ENCODE results near the gene GALNT14. TPM values are rescaled to one million over a fixed set of nuclear protein-coding genes. Genes with fewer than 3 reads are reported as not detected.

The GALNT14 gene
- total and polyA plus RNA-seq, 5 experiments from 2014 or later, result 0.36 TPM; not detected in 4

DNA sequence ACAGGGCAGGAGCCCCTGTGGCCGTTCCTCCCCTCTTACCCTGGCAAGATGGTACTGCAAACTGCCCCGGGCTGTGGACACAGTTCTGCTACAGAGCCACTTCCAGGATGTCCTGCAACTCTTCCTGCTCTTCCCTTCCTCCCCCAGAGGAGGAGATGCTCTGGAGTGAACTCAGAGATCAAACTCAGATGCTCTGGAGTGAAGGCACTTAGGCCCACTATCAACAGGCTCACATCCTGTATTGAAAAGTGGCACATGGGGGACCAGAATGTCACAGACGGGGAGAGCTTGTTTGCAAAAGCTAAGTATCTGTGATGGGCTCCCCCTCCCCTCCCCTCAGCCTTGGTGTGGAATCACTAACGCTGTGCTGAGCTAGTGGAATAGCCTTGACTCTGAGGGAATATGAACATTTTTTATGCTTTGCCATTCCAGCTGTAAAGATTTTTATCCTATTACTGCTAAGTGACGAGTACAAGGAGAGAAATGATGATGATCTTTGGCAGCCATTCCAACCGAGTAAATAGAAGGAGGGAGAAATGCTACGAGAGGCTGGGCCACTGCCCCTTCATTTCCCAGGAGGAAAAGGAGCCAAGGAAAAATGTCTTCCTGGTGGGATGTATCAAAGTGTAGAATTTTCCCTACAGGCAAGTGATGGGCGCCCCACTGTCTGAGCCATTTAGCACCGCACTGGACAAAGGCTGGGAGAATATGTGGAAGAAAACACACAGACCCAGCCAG, 152.6 kb downstream of the GALNT14 start:
- H3K9me3 Mint-ChIP-seq, result no peaks in the 10 kb centered on the region
- POLR2A ChIA-PET, result no interaction called here
- H3K36me3 Mint-ChIP-seq, result no peaks in the 10 kb centered on the region
- H3K4me3 Mint-ChIP-seq, result no peak overlapping the region
- ATAC-seq, result no peak
- no peaks in the 10 kb centered on the region for H3K4me1 Mint-ChIP-seq
- H3K27me3 Mint-ChIP-seq, result peaks cover 0 to 13% (median 0%) of the 10 kb centered on the region in 5 donors
- DNase-seq, result no peak
- H3K27ac Mint-ChIP-seq, result no peak overlapping the region

DNA sequence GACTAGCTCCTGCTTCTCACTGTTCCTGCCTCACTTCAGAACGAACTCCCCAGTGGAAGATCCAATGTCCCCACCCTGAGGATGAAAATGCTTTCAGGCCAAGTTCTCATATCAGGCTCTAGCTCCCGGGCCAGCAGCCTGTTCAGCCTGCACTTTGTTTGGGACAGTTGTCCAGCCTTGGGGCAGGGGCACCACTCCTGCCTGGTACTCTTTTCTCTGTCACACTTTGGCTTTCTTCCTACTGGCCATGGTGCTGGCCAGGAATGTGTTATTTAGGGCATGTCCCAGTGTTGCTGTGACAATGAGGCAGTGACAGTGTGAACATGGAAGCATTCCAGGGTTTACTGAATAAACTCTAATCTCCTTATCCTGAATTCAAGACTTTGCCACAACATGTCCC, 154.1 kb downstream of the GALNT14 start:
- ATAC-seq (no peak), DNase-seq (no peak)
- POLR2A ChIA-PET, result no interaction called here
- Mint-ChIP-seq H3K4me1 (no peaks in the 10 kb centered on the region), H3K27ac (no peak overlapping the region), H3K36me3 (no peaks in the 10 kb centered on the region), H3K9me3 (no peaks in the 10 kb centered on the region), H3K27me3 (peaks cover 0 to 18% (median 0%) of the 10 kb centered on the region in 5 donors), H3K4me3 (no peak overlapping the region)

DNA sequence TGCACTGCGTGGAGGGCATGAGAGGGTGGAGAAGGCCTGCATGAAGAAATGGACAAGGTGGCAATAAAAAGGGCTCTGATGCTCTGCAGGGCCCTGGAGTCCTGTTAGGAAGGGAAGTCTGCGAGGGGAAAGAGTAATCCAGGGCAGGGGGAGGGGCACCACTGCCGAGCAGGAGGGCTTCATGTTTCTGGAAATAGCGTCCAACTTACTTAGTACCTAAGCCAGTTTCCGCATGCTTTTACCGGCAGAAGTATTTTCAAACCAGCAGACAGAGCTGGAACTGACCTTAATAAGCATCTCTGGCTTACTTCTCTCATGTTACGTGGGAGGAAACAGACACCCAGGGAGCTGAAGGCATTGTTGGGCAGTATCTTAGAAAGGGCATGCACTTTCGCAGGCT, 156.7 kb downstream of the GALNT14 start:
- no peak overlapping the region for H3K27ac Mint-ChIP-seq
- no peaks in the 10 kb centered on the region for H3K36me3 Mint-ChIP-seq
- H3K4me1 Mint-ChIP-seq, result peaks cover 0 to 3% (median 0%) of the 10 kb centered on the region in 4 donors
- POLR2A ChIA-PET, result no interaction called here
- no peak overlapping the region for H3K4me3 Mint-ChIP-seq
- DNase-seq, result no peak
- H3K27me3 Mint-ChIP-seq, result peaks cover 0 to 25% (median 7%) of the 10 kb centered on the region in 5 donors
- ATAC-seq, result no peak
- no peaks in the 10 kb centered on the region for H3K9me3 Mint-ChIP-seq

DNA sequence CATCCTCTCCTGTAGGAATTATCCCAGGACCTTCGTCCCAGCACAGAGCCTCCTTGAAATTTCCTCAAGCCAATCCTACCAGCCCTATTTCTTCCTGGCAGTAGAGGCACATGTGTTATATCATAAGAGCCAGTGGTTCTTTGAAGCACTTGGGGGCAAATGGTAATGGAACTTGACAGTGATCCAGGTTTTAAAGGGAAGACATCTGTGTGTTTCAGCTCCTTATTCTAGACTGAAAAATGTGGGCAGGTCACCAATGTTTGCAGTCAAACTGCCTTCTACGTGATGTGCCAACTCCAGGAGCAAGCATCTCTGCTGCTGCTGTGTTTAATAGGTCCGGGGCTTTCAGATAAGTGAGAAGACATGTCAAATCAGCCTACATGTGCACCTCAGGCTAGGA, 157.1 kb downstream of the GALNT14 start:
- Mint-ChIP-seq H3K27me3 (peaks cover 0 to 25% (median 7%) of the 10 kb centered on the region in 5 donors), H3K9me3 (no peaks in the 10 kb centered on the region), H3K36me3 (no peaks in the 10 kb centered on the region), H3K27ac (no peak overlapping the region), H3K4me3 (no peak overlapping the region), H3K4me1 (peaks cover 0 to 3% (median 0%) of the 10 kb centered on the region in 4 donors)
- ATAC-seq (no peak), DNase-seq (no peak)
- POLR2A ChIA-PET, result no interaction called here

DNA sequence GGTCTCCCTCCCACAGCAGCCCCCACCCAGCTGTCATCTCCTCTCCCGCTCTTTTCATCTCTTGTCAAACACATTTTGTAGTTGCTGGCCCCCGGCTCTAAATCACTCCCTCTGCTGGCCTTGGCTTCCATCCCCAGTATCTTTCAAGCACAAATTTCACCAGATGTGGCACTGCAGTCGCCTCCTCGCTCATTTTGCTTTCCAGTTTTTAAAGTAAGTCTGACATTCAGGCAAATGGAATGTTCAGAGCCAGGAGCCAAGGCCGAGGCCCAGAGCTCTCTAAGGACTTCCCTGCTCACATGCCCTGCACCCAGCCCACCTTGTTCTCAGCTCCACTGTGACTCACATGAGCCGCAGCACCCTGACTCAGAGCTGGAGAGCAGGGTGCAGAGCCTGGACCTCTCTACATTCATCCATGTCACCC, 158.4 kb downstream of the GALNT14 start:
- POLR2A ChIA-PET, result no interaction called here
- no peaks in the 10 kb centered on the region for H3K36me3 Mint-ChIP-seq
- no peak for ATAC-seq

DNA sequence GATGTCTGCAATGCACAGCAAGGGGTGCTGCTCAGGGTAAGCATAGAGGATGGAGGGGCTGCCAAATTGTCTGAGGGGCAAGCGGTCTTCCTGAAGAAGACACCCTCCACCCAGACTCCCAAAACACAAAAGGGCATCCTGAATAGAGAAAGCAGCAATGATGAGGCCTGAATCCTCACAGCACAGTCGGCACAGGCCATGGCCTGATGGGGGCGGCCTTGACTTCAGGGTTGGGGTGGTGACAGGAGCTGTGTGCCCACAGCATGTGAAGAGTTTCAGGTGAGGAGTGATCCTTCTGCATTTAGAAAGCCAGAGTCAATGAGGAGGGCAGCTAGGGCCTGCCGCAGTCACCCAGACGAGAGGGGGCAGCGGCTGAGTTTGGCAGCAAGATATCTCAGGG, 159.4 kb downstream of the GALNT14 start:
- DNase-seq (no peak), ATAC-seq (no peak)
- Mint-ChIP-seq H3K4me3 (no peak overlapping the region), H3K9me3 (no peaks in the 10 kb centered on the region), H3K27me3 (peaks cover 0 to 19% (median 7%) of the 10 kb centered on the region in 5 donors), H3K4me1 (peaks cover 0 to 3% (median 0%) of the 10 kb centered on the region in 4 donors), H3K27ac (no peak overlapping the region), H3K36me3 (no peaks in the 10 kb centered on the region)
- POLR2A ChIA-PET, result no interaction called here

More for the DNA sequence above, 158.4 kb downstream of the GALNT14 start:
- Mint-ChIP-seq H3K27ac (no peak overlapping the region), H3K4me3 (no peak overlapping the region), H3K9me3 (no peaks in the 10 kb centered on the region), H3K27me3 (peaks cover 0 to 25% (median 7%) of the 10 kb centered on the region in 5 donors), H3K4me1 (peaks cover 0 to 3% (median 0%) of the 10 kb centered on the region in 4 donors)
- peak in 1 of 10 donors; percentile 14 for DNase-seq

DNA sequence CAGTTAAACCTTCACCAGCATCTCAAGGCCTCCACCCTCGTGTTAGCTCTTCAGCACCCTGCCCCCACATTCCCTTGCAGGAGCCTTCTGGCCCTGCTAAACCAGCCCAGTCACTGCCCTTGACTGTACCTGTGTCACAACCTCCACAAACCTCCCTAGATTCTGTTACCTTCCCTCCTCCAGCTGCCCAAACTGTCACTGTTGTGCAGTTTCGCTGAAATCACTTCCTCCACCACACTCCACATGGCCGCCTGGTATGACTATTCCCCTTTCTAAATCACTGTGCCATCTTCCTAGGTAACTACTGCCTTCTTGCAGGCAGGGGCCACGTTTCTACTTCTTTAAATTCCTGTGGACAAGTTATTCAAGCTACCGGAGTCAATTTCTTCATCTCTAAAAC, 160.2 kb downstream of the GALNT14 start:
- Mint-ChIP-seq H3K36me3 (no peaks in the 10 kb centered on the region), H3K4me3 (no peak overlapping the region), H3K9me3 (no peaks in the 10 kb centered on the region), H3K27me3 (peaks cover 0 to 19% (median 7%) of the 10 kb centered on the region in 5 donors), H3K27ac (no peak overlapping the region), H3K4me1 (peaks cover 0 to 3% (median 0%) of the 10 kb centered on the region in 4 donors)
- DNase-seq (no peak), ATAC-seq (no peak)
- POLR2A ChIA-PET, result no interaction called here

DNA sequence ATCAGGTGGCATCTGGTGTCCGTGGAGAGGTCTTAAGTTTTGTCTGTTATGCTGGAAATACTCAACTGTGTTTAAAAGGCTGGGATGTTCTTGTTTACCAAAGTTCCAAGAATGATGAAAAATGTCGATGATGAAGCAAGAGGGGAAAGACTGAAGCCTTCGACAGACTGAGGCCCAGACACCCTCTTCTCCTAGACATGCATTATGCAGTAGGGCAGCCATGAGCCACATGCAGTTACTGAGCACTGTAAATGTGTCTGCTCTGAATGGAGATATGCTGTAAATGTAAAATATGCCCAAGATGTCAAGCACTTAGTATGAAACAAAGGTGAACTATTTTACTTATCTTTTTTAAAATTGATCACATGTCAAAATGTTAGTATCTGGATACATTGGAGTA, 163.1 kb downstream of the GALNT14 start:
- Mint-ChIP-seq H3K4me1 (peaks cover 0 to 3% (median 0%) of the 10 kb centered on the region in 4 donors), H3K27ac (no peak overlapping the region), H3K27me3 (peaks cover 0 to 15% (median 5%) of the 10 kb centered on the region in 5 donors), H3K4me3 (no peak overlapping the region), H3K9me3 (no peaks in the 10 kb centered on the region), H3K36me3 (no peaks in the 10 kb centered on the region)
- POLR2A ChIA-PET, result no interaction called here
- DNase-seq, result no peak
- no peak for ATAC-seq

DNA sequence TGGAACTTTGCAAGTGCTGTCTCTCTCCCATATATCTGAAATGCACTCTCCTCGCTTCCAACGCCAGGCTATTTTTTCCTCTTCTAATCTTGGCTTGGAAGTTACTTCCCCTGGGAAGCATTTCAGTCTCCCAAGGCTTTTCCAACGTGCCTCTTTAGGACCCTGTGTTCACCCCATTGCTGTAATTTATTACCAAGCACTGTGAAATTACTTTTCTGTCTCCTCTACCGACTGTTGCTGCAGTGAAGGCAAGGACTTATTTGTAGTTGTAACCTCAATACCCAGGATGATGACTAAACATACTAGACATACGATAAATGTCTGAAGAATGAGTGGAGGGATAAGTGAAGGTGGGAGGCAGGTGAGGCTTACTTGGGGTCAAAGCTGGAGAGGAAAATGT, 163.7 kb downstream of the GALNT14 start:
- H3K27ac Mint-ChIP-seq, result no peak overlapping the region
- POLR2A ChIA-PET, result no interaction called here
- H3K4me1 Mint-ChIP-seq, result peaks cover 0 to 3% (median 0%) of the 10 kb centered on the region in 4 donors
- ATAC-seq (no peak), DNase-seq (no peak)
- H3K9me3 Mint-ChIP-seq, result no peaks in the 10 kb centered on the region
- no peak overlapping the region for H3K4me3 Mint-ChIP-seq
- H3K27me3 Mint-ChIP-seq, result peaks cover 0 to 13% (median 5%) of the 10 kb centered on the region in 5 donors
- no peaks in the 10 kb centered on the region for H3K36me3 Mint-ChIP-seq

DNA sequence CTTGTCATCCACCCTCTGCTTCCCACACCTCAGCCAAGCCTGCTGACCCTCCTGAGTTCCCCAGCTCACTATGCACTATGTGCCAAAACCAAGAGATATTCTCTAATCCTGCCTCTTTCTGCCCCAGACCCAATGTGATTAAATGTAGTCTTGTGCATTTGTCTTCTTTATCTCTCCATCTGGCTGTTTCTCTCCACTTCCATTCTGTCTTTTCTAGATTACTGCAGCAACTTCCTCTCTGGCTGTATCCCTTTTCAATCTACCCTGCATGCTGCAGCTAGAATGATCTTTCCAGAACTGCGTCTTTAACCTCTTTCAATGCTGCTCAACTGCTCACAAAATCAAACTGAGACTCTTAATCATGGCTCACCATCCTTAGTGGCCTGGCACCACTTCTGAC, 164.1 kb downstream of the GALNT14 start:
- Mint-ChIP-seq H3K27me3 (peaks cover 0 to 14% (median 7%) of the 10 kb centered on the region in 5 donors), H3K4me3 (no peak overlapping the region), H3K9me3 (no peaks in the 10 kb centered on the region), H3K36me3 (no peaks in the 10 kb centered on the region), H3K4me1 (peaks cover 0 to 3% (median 0%) of the 10 kb centered on the region in 4 donors), H3K27ac (no peak overlapping the region)
- POLR2A ChIA-PET, result no interaction called here
- no peak for DNase-seq
- no peak for ATAC-seq

DNA sequence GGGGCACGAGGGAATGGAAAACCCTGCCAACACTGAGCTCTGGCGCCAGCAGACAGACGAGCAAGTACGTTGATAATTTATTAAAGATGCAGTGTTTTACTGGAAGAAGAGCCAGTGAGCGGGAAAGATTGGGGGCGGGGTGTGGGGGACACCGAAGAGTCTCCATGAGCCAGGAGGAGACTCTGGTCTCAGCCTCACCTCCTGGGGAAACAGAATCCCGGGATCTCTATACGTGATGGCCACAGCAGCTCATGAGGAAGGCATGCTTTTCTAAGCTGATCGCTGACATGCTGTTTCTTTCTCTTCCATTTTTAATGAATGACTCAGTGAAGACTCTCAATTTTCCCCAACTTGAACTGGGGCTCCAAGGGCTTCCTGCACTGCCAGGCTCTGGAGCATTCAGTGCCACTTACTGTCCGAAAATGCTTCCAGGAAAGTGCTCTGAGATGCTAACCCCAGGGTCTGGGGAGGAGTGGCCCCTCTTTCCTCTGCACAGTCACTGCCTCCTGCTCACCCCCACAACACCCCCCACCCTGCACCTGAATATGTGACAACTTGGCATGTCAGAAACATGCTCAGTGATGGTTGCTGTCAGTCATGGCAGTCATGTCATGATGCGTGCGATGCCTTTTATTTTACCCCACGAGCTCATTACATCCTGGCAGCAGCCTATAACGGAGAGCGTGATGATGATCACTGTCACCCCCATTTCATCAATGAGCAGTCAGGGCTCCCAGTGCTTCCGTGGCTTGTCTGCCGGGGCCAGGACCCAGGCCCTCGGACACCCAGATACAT, 166.8 kb downstream of the GALNT14 start:
- no peaks in the 10 kb centered on the region for H3K9me3 Mint-ChIP-seq
- POLR2A ChIA-PET, result no interaction called here
- H3K4me3 Mint-ChIP-seq, result no peak overlapping the region
- no peak overlapping the region for H3K27ac Mint-ChIP-seq
- DNase-seq, result no peak
- ATAC-seq, result no peak
- H3K36me3 Mint-ChIP-seq, result no peaks in the 10 kb centered on the region
- peaks cover 0 to 15% (median 0%) of the 10 kb centered on the region in 5 donors for H3K27me3 Mint-ChIP-seq
- no peaks in the 10 kb centered on the region for H3K4me1 Mint-ChIP-seq

DNA sequence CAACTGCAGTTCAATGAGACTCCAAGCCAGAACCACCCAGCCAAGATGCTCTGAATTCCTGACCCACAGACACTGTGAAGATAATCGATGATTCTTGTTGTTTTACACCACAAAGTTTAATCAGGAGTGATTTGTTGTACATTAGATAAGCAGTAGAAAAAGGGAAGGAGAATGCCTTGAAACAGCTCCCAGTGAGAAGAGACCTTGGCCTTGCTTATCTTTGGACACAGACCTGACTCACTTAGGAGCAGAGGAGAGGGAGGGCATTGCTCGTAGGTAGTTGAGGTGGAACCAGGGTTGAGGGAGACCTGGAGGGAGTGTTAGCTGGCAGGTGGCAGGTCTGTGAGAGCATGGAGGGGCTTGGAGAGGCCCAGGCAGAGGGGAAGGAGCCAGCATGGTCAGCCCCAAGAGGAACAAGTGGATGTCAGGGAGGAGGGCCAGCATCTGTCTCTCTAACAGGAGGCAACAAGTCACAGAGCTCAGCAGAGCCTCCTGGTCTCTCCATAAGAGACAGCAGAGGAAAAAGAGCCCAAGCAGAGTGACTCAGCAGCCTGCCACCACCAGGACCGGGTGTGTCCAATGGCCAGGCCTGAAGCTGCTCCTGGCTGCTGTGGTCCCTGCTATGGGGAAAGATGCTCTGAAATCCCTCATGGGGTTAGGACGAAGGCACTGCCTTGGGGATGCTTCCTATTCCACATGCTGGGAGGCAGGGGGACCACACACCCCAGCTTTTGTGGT, 169.4 kb downstream of the GALNT14 start:
- H3K27me3 Mint-ChIP-seq, result peaks cover 0 to 17% (median 2%) of the 10 kb centered on the region in 5 donors
- H3K4me1 Mint-ChIP-seq, result peaks cover 0 to 2% (median 0%) of the 10 kb centered on the region in 4 donors
- H3K27ac Mint-ChIP-seq, result no peak overlapping the region
- no peaks in the 10 kb centered on the region for H3K9me3 Mint-ChIP-seq
- DNase-seq (no peak), ATAC-seq (no peak)
- H3K36me3 Mint-ChIP-seq, result no peaks in the 10 kb centered on the region
- H3K4me3 Mint-ChIP-seq, result no peak overlapping the region
- POLR2A ChIA-PET, result no interaction called here

DNA sequence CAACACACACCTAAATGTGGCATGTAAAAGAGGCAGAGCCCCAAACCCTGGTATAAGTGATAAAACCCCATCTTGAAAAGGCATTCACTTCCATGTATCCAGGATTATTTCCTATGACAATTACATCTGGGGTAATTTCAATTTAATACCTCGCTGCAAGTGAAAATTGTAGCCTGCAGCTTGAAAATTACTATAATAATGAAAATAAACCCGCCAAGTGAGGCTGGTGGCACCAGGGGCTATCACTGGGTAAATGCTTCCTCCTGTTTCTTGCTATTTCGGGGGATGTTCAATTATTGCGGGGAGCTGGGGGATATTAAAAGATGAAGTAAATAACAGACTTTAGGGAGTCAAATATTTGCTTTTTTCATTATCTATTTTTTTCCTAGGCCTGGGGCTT, 171.5 kb downstream of the GALNT14 start:
- H3K9me3 Mint-ChIP-seq, result no peaks in the 10 kb centered on the region
- H3K4me3 Mint-ChIP-seq, result no peak overlapping the region
- ATAC-seq, result no peak
- POLR2A ChIA-PET, result no interaction called here
- no peak overlapping the region for H3K27ac Mint-ChIP-seq
- peaks cover 0 to 2% (median 0%) of the 10 kb centered on the region in 4 donors for H3K4me1 Mint-ChIP-seq
- no peak for DNase-seq
- no peaks in the 10 kb centered on the region for H3K36me3 Mint-ChIP-seq
- peaks cover 0 to 18% (median 2%) of the 10 kb centered on the region in 5 donors for H3K27me3 Mint-ChIP-seq
